CD4-positive, alpha-beta T cell treated with Interferon gamma for 1 hour (primary cell): ENCODE measurements around the gene LILRA1.
"Not testable (repeated sequence)": the region's sequence is repeated elsewhere in the genome, so short reads cannot be mapped to it uniquely, and the experiment has no call there.

ENCODE experiments used
- DNase-seq: peaks from one replicate; pipeline ENCODE4 v3.0.0-alpha.2; 2020

LILRA1 gene

DNA sequence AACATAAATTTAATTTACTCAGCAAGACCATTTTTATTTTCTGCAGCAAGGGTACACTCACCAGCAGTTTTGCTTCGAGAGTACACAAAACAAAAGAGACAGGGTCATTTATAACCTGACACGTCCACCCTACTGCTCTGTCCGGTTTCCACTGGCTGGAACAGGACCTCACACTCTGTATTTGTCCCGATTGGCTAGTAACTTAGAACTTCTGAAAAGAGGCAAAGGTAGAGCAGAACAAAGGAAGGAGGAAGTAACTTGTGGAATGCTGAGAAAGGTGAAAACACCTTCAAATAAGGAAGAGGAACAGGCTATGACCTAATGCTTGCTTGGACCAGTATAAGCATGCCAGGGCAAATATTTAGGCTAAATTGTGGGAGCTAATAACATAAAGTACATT, 34.5 kb downstream of the LILRA1 start:
- not testable (repeated sequence) for DNase-seq

DNA sequence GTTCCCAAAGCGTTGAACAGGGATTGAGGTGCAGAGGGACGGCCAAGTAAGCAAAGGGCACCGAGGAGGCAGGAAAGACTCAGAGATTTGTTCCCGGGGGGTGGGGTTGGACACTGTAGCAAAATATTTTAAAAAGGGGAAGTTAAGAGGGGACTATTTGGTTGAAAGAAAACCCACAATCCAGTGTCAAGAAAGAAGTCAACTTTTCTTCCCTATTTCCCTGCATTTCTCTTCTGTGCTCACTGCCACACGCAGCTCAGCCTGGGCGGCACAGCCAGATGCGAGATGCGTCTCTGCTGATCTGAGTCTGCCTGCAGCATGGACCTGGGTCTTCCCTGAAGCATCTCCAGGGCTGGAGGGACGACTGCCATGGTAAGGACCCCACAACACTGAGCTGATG, 36.8 kb downstream of the LILRA1 start, which contains the start of gene LILRB1:
TSS of gene LILRB1 (plus strand) at position 223 of the 400 bp plus-strand sequence. CDS start 590 bp downstream, outside the sequence.
- not testable (repeated sequence) for DNase-seq

DNA sequence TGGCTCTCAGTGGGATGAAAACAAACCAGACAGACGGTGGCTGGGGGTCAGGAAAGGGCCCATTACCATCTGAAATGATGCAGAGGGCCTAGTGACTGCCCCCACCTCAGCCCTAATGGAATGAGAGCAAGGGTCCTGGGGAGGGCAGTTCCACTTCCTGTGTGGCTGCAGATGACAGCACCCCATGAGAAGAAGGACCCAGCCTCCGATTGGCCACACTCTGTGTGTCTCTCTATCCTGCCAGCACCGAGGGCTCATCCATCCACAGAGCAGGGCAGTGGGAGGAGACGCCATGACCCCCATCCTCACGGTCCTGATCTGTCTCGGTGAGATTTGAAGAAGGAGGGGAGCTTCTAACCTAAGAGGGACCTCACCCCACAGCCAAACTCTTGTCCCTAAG, 37.4 kb downstream of the LILRA1 start:
- no peak for DNase-seq

DNA sequence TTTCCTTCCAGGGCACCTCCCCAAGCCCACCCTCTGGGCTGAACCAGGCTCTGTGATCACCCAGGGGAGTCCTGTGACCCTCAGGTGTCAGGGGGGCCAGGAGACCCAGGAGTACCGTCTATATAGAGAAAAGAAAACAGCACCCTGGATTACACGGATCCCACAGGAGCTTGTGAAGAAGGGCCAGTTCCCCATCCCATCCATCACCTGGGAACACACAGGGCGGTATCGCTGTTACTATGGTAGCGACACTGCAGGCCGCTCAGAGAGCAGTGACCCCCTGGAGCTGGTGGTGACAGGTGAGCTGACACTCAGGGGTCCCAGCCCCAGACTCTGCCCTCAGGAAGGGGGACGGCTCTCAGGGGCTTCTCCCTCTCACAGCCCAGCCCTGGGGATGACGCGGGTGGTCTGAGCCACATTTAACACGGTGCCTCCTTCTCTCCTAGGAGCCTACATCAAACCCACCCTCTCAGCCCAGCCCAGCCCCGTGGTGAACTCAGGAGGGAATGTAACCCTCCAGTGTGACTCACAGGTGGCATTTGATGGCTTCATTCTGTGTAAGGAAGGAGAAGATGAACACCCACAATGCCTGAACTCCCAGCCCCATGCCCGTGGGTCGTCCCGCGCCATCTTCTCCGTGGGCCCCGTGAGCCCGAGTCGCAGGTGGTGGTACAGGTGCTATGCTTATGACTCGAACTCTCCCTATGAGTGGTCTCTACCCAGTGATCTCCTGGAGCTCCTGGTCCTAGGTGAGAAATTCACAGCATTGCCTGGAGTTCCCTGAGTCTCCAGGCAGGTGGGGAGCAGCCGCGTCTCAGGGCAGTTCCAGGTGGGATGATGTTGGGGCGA, 38.3 kb downstream of the LILRA1 start:
- DNase-seq: not testable (repeated sequence)

DNA sequence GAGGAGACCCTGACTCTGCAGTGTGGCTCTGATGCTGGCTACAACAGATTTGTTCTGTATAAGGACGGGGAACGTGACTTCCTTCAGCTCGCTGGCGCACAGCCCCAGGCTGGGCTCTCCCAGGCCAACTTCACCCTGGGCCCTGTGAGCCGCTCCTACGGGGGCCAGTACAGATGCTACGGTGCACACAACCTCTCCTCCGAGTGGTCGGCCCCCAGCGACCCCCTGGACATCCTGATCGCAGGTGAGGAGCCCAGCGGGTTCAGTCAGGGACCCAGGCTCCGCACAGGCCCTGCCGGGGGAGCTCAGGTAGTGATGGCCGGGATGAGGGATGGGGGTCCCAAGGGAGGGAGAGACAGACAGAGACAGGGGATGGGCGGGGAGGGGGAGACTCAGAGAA, 39.1 kb downstream of the LILRA1 start:
- DNase-seq: not testable (repeated sequence)

DNA sequence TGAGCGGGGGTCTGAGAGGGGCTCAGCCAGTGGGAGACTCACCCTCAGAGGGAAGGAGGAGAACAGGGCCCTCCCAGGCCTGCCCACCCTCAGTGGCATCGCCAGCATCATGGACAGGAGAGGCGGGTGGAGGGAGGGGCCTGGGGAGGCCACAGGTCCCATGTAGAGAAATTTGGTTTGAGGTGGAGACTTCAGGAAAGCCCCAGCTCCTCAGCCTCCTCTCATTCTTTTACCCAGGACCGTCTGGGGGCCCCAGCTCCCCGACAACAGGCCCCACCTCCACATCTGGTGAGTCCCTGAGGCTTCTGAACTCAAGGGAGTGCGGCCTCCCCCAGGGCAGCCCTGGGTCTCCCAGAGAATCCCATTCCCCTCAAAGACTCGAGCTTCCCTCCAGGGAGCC, 40.0 kb downstream of the LILRA1 start:
- no peak for DNase-seq

DNA sequence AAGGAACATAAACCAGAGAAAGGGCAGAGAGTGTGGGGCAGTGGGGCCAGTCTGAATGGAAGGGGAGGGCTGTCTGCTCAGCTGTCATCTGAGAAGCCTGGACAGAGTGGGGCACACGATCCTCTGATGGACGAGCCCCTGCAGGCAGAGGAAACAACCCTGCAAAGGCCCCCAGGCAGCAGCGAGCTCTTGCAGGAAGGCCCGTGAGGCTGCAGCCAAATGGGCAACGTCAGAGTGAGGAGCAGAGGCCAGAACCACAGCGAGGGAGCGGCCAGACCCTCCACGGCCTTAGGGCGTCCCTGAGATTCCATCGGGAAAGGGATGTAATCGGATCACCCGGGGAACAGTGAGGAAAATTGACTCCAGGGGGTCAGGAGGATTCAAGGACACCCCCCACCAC, 42.6 kb downstream of the LILRA1 start:
- not testable (repeated sequence) for DNase-seq

DNA sequence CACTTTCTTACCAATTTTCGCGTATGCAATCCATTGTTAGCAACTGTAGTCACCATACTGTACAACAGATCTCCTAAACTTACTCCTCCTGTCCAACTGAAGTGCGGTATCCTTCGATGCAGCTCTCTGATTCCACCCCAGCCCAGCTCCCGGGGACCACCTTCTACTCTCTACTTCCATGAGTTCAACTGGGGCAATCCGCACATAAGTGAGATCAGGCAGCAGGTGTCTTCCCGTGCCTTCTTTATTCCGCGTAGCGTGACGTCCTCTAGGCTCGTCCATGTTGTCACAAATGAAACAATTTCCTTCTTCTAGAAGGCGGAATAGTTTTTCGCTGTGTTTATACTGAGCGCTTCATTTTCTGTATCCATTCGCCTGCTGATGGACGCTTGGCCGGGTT, 45.3 kb downstream of the LILRA1 start:
- no peak for DNase-seq

DNA sequence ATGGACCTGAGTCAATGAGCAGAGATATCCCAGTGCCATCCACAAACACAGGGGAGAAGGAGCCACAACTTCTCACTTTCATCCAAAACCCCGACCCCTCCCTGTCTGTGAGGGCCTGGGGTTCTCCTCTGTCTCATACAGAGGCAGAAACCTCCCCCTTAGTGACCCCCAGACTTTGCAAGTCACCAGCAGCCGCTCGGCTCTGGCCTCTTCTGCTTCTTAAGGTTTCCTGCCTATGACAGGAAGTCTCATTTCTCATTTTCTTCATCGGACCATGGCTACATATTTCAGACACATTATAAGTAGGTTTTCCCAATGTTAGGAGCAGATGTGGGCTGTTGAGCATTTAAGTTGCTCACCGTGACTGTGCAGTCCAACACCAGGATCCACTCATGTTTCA, 49.5 kb downstream of the LILRA1 start:
- peak; percentile 30 for DNase-seq

DNA sequence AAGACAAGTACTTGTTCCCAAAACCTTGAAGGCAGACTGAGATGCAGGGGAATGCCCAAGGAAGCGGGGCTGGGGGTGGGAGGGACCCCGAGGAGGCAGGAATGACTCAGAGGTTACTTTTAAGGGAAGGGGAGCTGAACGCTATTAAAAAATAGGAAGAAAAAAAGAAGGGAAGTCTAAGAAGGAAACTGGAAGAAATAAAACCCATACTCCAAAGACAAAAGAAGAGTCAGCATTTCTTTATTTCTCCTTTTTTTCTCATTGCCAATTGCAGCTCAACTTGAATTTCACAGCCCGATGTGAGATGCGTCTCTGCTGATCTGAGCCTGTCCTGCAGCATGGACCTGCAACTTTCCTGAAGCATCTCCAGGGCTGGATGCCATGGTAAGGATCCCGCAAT, 50.2 kb downstream of the LILRA1 start:
- DNase-seq: peak; percentile 26

DNA sequence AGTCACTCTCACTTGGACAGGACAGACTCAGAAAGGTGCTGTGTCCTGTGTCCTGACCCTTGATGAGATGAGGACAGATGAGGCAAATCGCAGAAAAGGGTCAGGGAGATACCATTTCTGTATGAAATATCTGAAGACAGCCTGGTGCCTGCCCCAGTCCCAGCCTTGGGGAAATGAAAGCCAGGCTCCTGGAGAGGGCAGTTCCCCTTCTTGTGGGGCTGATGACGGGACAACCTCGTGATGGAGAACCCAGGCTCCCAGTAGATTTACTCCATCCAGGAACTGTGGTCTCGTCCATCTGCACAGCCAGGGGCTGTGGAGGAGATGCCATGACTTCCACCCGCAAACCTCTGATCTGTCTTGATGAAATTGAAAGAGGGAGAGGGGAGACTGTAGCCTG, 50.6 kb downstream of the LILRA1 start:
- peak; percentile 60 for DNase-seq

DNA sequence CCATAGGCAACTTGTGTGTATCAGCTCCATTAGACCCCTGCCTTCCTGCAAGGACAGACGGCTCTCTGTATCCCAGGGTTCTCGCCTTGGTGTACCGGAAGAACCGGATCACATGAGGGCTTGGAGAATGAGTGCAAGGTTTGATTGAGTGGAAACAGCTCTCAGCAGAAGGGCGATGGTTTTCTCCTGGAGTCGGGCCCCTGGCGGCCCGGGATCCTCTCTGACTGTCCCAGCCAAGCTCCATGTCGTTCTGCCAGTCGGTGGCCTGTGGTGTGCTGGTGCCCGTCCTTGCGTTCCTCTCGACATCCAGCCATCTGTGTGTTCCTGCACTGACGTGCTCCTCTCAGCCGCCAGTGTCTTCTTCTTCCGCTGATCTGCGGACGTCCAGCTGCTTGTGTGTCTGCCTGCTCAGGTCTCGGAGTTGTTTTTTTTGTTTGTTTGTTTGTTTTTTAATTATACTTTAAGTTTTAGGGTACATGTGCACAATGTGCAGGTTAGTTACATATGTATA, 53.0 kb downstream of the LILRA1 start:
- DNase-seq: no peak

DNA sequence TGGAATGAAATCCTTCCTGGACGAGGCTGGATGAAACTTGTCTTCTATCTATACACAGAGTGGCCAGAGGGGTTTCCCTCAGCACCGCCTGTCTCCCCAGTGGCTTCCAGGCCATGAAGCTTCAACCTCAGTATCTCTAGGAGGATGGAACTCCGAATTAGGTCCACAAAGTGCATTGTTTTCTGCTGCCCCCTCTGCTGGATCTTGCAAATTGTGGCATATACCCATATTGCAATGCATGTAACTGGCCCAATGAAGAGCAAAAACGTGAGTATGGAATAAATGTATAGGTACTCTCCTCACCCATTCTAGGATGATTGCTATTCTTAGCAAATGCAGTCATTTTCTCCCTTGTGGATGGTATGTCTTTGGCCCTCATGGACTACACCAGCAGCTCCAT, 54.7 kb downstream of the LILRA1 start:
- DNase-seq: no peak

DNA sequence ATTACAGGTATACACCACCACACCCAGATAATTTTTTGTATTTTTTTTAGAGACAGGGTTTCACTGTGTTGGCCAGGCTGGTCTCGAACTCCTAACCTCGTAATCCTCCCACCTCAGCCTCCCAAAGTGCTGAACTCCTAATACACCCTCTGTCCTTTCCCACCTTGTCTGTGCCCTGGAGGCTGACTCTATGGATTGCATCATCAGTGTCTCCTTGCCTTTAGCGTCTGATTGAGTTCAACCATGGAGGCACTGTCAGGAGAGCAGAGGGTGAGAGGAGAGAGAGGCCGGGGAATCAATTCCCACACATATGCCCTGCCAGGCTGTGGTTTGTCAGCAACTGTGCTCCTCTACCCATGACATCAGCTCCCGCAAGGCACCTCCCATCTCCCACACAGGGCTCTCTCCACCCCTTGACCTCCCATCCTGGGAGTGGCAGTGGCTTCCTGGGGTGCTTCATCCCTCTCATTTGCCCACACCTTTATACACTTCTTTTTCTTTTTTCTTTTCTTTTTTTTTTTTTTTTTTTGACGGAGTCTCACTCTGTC, 56.8 kb downstream of the LILRA1 start:
- DNase-seq: no peak
